Mononuclear cell (primary cell): Measurements from ENCODE around the gene DCUN1D5. TPM values are rescaled to one million over a fixed set of nuclear protein-coding genes. Genes with fewer than 3 reads are reported as not detected.
"Not testable (repeated sequence)": the region's sequence is repeated elsewhere in the genome, so short reads cannot be mapped to it uniquely, and the experiment has no call there.

Source experiments
- H3K27me3 ChIP-seq: 2 replicates; pipeline ENCODE4 v1.6.0; 2011; ENCODE audit warnings: low read length, control low read depth; ENCODE audit not compliant: insufficient read depth
- H3K4me1 ChIP-seq: 2 replicates; pipeline ENCODE4 v1.5.1; 2011; ENCODE audit warnings: mild to moderate bottlenecking, low read length, control low read depth; ENCODE audit not compliant: insufficient read depth
- H3K4me3 ChIP-seq: 2 replicates; pipeline ENCODE4 v1.5.1; 2011; ENCODE audit warnings: mild to moderate bottlenecking, low read length, moderate library complexity
- H3K9me3 ChIP-seq: 2 replicates; pipeline ENCODE4 v1.5.1; 2011; ENCODE audit warnings: low read depth, mild to moderate bottlenecking, control low read depth, low read length
- total RNA-seq: library from RNA; depleted of rRNA; stranded (reverse); fragments of >200 nt; gene quantifications from one replicate; pipeline ENCODE4 v1.2.3, GENCODE V29; 2012

Gene DCUN1D5
- total RNA-seq, 1 donor: 23.1 TPM

GRCh38 chr11:103035791-103036434 lies 56.0 kb downstream of the DCUN1D5 start:
- Histone ChIP-seq H3K27me3 (no peaks in the 10 kb centered on the region), H3K9me3 (no peaks in the 10 kb centered on the region), H3K4me3 (no peak overlapping the region), H3K4me1 (no peaks in the 10 kb centered on the region)

- H3K27me3 ChIP-seq: no peaks in the 10 kb centered on the region
- H3K4me1 ChIP-seq: no peaks in the 10 kb centered on the region
- H3K4me3 ChIP-seq: no peak overlapping the region
- no peaks in the 10 kb centered on the region for H3K9me3 ChIP-seq
Measured at GRCh38 chr11:103035216-103035615, 56.7 kb downstream of the DCUN1D5 start.

GRCh38 chr11:103031834-103032233 lies 60.1 kb downstream of the DCUN1D5 start:
- Histone ChIP-seq H3K4me3 (no peak overlapping the region), H3K9me3 (no peaks in the 10 kb centered on the region), H3K27me3 (no peaks in the 10 kb centered on the region), H3K4me1 (no peaks in the 10 kb centered on the region)

- no peaks in the 10 kb centered on the region for H3K9me3 ChIP-seq
Measured at GRCh38 chr11:103029401-103029800, 62.6 kb downstream of the DCUN1D5 start.

GRCh38 chr11:103028304-103029020 lies 63.5 kb downstream of the DCUN1D5 start:
- not testable (repeated sequence) for H3K27me3 ChIP-seq, H3K9me3 ChIP-seq, H3K4me1 ChIP-seq, H3K4me3 ChIP-seq

More at GRCh38 chr11:103029401-103029800, 62.6 kb downstream of the DCUN1D5 start:
- no peaks in the 10 kb centered on the region for H3K27me3 ChIP-seq
- H3K4me1 ChIP-seq: no peaks in the 10 kb centered on the region
- no peak overlapping the region for H3K4me3 ChIP-seq

- H3K9me3 ChIP-seq: no peaks in the 10 kb centered on the region
- no peaks in the 10 kb centered on the region for H3K4me1 ChIP-seq
- H3K4me3 ChIP-seq: no peak overlapping the region
- peaks cover 2% of the 10 kb centered on the region for H3K27me3 ChIP-seq
Measured at GRCh38 chr11:103024086-103024485, 67.9 kb downstream of the DCUN1D5 start.

- Histone ChIP-seq H3K9me3 (no peaks in the 10 kb centered on the region), H3K4me3 (no peak overlapping the region), H3K4me1 (no peaks in the 10 kb centered on the region), H3K27me3 (peaks cover 2% of the 10 kb centered on the region)
Measured at GRCh38 chr11:103016031-103016430, 75.9 kb downstream of the DCUN1D5 start.

GRCh38 chr11:103013421-103013820 lies 78.5 kb downstream of the DCUN1D5 start:
- no peak overlapping the region for H3K4me3 ChIP-seq
- H3K4me1 ChIP-seq: no peaks in the 10 kb centered on the region
- no peaks in the 10 kb centered on the region for H3K9me3 ChIP-seq
- H3K27me3 ChIP-seq: no peaks in the 10 kb centered on the region

Other genes with a start within 250 kb of the DCUN1D5 start
- not detected for gene MMP3, start 248.6 kb downstream of the DCUN1D5 start, total RNA-seq
- not detected for gene MMP12, start 217.2 kb downstream of the DCUN1D5 start, total RNA-seq
- not detected for gene MMP13, start 136.4 kb downstream of the DCUN1D5 start, total RNA-seq
- 3.3 TPM for gene DYNC2H1, start 17.3 kb upstream of the DCUN1D5 start, total RNA-seq